Ovary (tissue), 3 donors: Measurements from ENCODE around the gene GOLGA7B.

Experiments used
- CTCF ChIP-seq, 3 donors: fragments of 450-650 bp in 2 of 3; fragments of 200-600 bp in 1 of 3; IDR thresholded peaks; one replicate each; pipeline versions ENCODE4 v1.5.1 to v1.8.0; 2016 to 2022; ENCODE audit warnings: antibody characterized with exemption in 3 of 3, mild to moderate bottlenecking in 1 of 3
- POLR2A ChIP-seq: fragments of 450-650 bp; IDR thresholded peaks from one replicate; pipeline ENCODE4 v1.6.1; 2017; ENCODE audit warnings: antibody characterized with exemption, mild to moderate bottlenecking, moderate library complexity
- donor health status: DM: no; HTN: no; CAD: no.

GRCh38 chr10:97850446-97850845 lies 803 bp downstream of the GOLGA7B start:
- TF ChIP-seq CTCF (IDR thresholded peaks at IDR 0.05) (no peak), POLR2A (no peak)
